ENCODE data around the gene TAF11L8.
"Not testable (repeated sequence)": the region's sequence is repeated elsewhere in the genome, so short reads cannot be mapped to it uniquely, and the experiment has no call there.

Gene TAF11L8

GRCh38 chr5:17614872-17615605 lies 24.3 kb upstream of the TAF11L8 start:
- ChIA-PET CTCF (no interaction called here), POLR2A (interaction anchor here (1.0 kb wide), 1 partner anchor 234 kb away, joined by 3 read pairs; no protein-coding TSS in a partner anchor)
- TF ChIP-seq ZNF510 (tag by site-specific recombination; IDR thresholded peaks at IDR 0.05; ENCODE audit: insufficient replicate concordance), result no peak
- TF ChIP-seq TSHZ1 (tag by site-specific recombination; IDR thresholded peaks at IDR 0.05; ENCODE audit: borderline replicate concordance), result no peak
- TF ChIP-seq ZIC2 (tag by site-specific recombination; IDR thresholded peaks at IDR 0.05), result no peak
- TF ChIP-seq GLIS1 (tag by site-specific recombination; IDR thresholded peaks at IDR 0.05), result no peak
- TF ChIP-seq ZNF184 (tag by site-specific recombination; IDR thresholded peaks at IDR 0.05), result no peak
- no peak for TF ChIP-seq ZNF561 (tag by site-specific recombination; IDR thresholded peaks at IDR 0.05; ENCODE audit: borderline replicate concordance)
- TF ChIP-seq SCRT2 (tag by site-specific recombination; IDR thresholded peaks at IDR 0.05), result no peak
- TF ChIP-seq MEIS1 (CRISPR knock-in tag; IDR thresholded peaks at IDR 0.05; ENCODE audit: borderline replicate concordance), result no peak
- TF ChIP-seq BCL11B (tag by site-specific recombination; IDR thresholded peaks at IDR 0.05; ENCODE audit: low read depth), result no peak
- TF ChIP-seq ZNF280C (tag by site-specific recombination; IDR thresholded peaks at IDR 0.05), result no peak
- no peak for TF ChIP-seq ZFP69B (tag by site-specific recombination; IDR thresholded peaks at IDR 0.05)
- no peak for TF ChIP-seq KLF7 (tag by site-specific recombination; IDR thresholded peaks at IDR 0.05; ENCODE audit: borderline replicate concordance)
- TF ChIP-seq ZNF146 (tag by site-specific recombination; IDR thresholded peaks at IDR 0.05), result no peak
- no peak for TF ChIP-seq ZNF449 (tag by site-specific recombination; IDR thresholded peaks at IDR 0.05)
- TF ChIP-seq ATF2 (tag by site-specific recombination; IDR thresholded peaks at IDR 0.05; ENCODE audit: low read depth), result no peak
- TF ChIP-seq ZNF548 (tag by site-specific recombination; IDR thresholded peaks at IDR 0.05), result no peak
- TF ChIP-seq ZNF621 (tag by site-specific recombination; IDR thresholded peaks at IDR 0.05), result no peak
- no peak for TF ChIP-seq RBAK (tag by site-specific recombination; IDR thresholded peaks at IDR 0.05)
- no peak for TF ChIP-seq ZNF266 (tag by site-specific recombination; IDR thresholded peaks at IDR 0.05; ENCODE audit: low read depth)
- H3K36me3 ChIP-seq (ENCODE audit: control insufficient read depth in 2 of 2, insufficient read depth in 1 of 2, low read length in 2 of 2), result no peaks in the 10 kb centered on the region
- H3K9me3 ChIP-seq (ENCODE audit: control insufficient read depth, insufficient read depth, low read depth, low read length), result no peaks in the 10 kb centered on the region
- H3K4me3 ChIP-seq (ENCODE audit: low read depth, low read length), result no peak overlapping the region
- no peak overlapping the region for H3K27ac ChIP-seq (ENCODE audit: extremely low read depth, low read depth, low read length)
- no peaks in the 10 kb centered on the region for H3K4me1 ChIP-seq (ENCODE audit: control insufficient read depth, insufficient read depth, low read length)

- CTCF ChIA-PET, result not testable (repeated sequence)
Measured at GRCh38 chr5:17610092-17610491, 19.3 kb upstream of the TAF11L8 start, which contains the start of gene TAF11L12. TAF11L12 (plus strand) TSS chr5:17610392.

More at GRCh38 chr5:17610092-17610491, 19.3 kb upstream of the TAF11L8 start, which contains the start of gene TAF11L12:
- H3K36me3 ChIP-seq (ENCODE audit: control insufficient read depth in 2 of 2, insufficient read depth in 1 of 2, low read length in 2 of 2); H3K27ac ChIP-seq (ENCODE audit: extremely low read depth, low read depth, low read length); H3K9me3 ChIP-seq (ENCODE audit: control insufficient read depth, insufficient read depth, low read depth, low read length); POLR2A ChIA-PET; H3K4me1 ChIP-seq (ENCODE audit: control insufficient read depth, insufficient read depth, low read length); H3K4me3 ChIP-seq (ENCODE audit: low read depth, low read length): not testable (repeated sequence)
